Inferior parietal cortex (tissue), 1 donor: ENCODE measurements around the gene UNC45A.
A peak's percentile ranks its signal among the peaks of the same experiment; 100 is the strongest.
"Not testable (repeated sequence)": the region's sequence is repeated elsewhere in the genome, so short reads cannot be mapped to it uniquely, and the experiment has no call there.

Experiments
- DNase-seq: peaks from one replicate; pipeline ENCODE4 v3.0.0-alpha.2; 2016; ENCODE audit errors: extremely low spot score

Gene UNC45A

DNA sequence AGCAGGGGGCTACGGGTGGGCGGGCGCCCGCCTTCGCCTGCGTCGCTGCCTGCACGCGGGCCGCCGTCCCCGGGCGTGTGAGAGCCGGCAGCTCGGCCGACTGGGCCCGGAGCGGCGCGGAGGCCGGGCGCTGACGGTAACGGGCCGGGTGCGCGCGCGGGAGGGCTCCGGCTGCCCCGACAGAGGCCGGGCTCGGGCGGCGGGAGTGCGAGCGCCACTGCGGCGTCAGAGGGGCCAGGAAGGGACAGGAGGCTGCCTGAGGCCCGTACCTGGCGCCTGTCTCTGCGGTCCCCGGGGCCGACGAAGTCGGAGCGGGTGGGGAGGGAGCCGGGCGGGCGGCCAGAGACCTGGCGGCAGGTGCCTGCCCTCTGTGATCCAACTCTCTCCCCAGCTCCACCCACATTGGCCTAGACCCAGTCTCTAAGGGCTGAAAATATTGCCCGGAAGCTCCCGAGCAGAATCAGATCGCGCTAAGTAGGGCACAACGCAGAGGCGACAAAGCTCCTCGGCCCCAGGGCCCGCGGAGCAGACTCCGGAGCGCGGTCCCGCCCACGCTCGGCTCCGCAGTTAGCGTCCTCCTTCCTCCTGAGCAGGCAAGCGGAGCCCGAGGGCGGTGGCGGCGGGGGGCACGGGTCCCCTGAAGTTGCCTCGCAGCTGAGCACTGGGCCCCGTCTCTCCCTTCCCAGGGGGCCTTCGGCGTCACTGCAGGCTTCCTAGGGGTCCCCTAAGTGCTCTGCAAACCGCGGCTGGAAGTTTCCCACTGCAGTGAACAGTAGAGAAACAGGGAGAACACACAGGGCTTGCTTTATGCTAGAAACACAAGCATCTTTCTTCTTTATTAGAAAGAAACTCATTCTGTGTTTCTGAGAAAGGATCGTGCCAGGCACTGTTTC lies 32.0 kb upstream of the UNC45A start, which contains the start of gene MAN2A2:
Gene MAN2A2, plus strand, starts transcription at position 463 of the 893 bp plus-strand sequence. CDS start 906 bp downstream, outside the sequence.
- DNase-seq = peak; percentile 75

DNA sequence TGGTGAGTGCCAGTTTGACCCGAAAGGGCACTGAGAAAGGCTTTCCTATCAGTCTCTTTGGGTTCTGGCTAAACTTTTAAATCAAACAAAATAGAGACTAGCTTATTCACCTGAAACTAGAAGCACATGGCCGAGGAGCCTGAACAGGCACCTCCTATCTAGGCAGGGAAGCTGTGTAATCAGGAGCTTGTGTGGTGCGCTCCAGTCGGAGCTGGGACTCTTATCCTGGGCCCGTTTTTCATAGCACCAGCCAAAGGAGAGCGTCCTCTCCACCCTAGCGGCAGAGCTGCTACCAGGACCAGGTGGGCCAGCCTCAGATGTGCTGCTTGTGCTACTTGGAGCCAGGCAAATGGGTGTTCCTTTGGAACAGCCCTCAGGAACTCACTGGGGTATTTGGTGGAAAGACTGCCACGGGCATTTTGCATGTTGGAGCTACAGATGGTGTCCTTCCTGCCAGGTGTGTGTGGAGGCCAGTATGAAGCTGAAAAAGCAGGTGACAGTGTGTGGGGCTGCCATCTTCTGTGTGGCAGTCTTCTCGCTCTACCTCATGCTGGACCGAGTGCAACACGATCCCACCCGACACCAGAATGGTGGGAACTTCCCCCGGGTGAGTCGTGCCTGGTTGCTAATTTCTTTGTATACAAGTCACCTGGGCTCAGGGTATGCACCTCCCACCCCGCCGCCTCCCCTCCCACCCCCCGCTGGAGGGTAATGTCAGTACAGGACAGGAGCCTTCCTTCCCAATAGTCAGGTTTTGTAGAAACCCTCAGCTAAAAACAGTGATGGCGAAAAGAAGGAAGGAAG lies 31.1 kb upstream of the UNC45A start:
- no peak for DNase-seq

DNA sequence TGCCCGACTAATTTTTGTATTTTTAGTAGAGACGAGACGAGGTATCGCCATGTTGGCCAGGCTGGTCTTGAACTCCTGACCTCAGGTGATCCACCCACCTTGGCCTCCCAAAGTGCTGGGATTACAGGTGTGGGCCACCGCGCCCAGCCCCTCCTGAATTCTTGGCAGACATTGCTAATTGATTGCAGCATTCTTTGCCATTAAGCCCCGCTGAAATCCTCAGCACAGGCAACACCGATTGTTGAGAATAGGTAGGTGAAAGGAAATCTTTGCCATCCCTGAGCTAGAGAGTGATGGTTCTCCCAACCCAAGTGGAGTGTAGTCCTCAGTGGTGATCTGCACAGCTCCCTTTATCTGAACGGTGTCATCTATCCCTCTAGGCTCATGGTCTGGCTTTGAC lies 30.3 kb upstream of the UNC45A start:
- no peak for DNase-seq

DNA sequence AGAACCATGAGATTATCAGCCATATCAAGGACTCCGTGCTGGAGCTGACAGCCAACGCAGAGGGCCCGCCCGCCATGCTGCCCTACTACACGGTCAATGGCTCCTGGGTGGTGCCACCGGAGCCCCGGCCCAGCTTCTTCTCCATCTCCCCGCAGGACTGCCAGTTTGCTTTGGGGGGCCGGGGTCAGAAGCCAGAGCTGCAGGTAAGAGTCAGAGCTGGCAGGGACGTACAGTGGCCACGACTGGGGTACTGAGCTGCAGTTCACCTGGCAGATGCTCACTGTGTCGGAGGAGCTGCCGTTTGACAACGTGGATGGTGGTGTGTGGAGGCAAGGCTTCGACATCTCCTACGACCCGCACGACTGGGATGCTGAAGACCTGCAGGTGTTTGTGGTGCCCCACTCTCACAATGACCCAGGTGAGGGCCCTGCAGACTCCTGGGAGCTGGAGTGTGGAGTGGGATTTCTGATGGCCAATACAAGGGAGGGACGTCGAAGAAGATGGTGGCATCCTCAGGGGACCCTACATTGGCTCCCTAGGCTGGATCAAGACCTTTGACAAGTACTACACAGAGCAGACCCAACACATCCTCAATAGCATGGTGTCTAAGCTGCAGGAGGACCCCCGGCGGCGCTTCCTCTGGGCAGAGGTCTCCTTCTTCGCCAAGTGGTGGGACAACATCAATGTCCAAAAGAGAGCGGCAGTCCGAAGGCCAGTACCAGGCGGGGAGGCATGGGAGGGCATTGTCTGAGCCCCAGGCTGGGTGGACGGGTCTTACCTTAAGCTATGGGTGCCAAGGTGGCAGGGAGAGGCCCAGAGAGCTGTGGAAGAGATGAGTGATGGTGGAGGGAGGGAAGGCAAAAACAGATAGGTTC lies 29.5 kb upstream of the UNC45A start:
- DNase-seq = no peak

DNA sequence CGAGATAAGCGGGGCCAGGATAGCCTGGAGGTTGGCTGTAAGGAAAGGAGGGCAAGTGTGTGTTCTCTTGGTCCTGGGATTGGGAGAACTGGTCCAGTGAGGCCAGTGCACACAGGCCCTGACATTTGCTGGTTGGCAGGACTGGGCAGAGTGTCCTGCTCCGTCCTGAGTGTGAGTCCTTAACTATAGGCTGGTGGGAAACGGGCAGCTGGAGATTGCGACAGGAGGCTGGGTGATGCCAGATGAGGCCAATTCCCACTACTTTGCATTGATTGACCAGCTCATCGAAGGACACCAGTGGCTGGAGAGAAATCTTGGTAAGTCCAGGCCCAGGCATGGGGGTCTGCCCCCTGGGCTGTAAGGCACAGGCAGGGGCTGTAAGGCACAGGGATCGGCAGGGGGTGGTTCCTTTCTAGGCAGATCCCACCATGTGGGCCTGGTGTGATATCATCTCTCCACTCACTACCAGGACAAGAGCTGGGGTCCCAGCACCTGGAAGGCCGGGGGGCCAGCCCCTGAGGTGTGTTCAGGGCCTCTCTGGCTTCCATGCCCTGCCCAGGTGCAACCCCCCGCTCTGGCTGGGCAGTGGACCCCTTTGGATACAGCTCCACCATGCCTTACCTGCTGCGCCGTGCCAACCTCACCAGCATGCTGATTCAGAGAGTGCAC lies 28.8 kb upstream of the UNC45A start:
- no peak for DNase-seq

DNA sequence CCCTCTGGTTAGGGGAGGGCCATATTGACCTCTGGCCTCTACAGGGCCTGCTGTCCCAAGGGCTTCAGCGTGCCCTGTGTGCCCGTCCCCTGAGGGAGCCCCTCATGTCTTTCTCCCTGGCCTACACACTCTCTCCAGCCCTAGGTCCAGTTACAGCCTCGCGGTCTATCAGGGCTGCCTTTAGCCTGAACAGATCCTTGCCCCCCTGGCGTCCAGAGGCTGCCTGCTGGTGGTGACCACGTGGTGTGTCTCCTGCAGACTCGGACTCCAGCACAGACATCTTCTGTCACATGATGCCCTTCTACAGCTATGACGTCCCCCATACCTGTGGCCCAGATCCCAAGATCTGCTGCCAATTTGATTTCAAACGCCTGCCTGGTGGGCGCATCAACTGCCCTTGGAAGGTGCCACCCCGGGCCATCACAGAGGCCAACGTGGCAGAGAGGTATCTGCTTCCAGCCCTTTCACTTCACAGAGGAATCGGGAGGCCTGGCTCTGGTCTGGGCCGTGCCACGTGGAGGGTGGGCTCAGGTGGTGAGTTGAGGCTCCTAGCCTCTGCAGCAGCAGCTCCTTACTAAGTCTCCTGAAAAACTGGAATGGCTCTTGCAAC lies 27.9 kb upstream of the UNC45A start:
- DNase-seq = no peak

DNA sequence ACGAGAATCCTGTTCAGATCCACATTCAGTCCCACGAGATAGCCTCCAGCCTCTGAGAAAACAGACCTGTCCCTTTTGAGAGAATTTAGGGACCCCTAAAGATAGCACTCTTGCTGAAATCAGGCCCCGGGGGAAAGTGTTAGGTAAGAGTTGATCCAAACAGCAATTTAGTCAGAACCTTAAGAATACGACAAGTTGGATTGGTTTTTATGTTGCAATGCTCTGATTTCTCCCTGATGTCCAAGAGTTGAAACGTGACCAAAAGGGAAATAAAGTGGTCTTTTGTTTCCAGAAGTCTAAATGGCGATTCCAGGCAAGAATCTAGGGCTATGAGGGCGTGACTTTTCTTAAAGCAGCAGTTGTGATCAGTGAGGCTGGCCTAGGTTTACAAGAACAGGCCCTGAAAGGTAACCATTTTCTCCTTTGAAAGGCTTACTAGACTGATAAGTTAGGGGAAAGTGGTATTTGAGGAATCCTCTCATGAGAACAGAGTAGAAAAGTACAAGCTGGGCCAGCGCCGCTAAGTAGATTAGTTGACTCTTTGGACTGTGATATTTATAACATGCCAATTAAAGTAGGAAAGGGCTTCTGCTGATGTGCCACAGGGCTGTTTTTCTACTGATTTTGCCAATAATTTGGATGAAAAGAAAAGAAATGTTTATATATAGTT lies 27.1 kb upstream of the UNC45A start:
- DNase-seq = no peak

DNA sequence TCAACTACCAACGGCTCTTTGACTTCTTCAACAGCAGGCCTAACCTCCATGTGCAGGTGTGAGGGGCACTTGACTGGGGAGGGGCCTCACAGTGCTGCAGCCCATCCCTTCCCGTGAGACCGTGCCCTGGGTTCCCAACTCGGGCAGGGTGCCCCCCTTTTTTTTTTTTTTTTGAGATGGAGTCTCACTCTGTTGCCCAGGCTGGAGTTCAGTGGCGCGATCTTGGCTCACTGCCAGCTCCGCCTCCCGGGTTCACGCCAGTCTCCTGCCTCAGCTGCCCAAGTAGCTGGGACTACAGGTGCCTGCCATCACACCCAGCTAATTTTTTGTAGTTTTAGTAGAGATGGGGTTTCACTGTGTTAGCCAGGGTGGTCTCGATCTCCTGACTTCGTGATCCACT lies 25.6 kb upstream of the UNC45A start:
- not testable (repeated sequence) for DNase-seq

DNA sequence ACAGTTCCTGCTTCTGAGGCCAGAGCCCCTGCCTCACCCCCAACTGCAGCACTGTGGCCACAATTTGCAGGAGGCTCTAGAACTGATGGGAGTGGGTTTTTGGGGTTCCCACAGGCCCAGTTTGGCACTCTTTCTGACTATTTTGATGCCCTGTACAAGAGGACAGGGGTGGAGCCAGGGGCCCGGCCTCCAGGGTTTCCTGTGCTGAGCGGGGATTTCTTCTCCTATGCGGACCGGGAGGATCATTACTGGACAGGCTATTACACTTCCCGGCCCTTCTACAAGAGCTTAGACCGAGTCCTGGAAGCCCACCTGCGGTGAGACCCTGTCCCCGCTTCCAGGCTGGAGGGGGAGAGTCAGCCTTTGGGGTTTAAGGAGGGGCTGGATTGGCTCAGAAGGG lies 25.1 kb upstream of the UNC45A start:
- no peak for DNase-seq

DNA sequence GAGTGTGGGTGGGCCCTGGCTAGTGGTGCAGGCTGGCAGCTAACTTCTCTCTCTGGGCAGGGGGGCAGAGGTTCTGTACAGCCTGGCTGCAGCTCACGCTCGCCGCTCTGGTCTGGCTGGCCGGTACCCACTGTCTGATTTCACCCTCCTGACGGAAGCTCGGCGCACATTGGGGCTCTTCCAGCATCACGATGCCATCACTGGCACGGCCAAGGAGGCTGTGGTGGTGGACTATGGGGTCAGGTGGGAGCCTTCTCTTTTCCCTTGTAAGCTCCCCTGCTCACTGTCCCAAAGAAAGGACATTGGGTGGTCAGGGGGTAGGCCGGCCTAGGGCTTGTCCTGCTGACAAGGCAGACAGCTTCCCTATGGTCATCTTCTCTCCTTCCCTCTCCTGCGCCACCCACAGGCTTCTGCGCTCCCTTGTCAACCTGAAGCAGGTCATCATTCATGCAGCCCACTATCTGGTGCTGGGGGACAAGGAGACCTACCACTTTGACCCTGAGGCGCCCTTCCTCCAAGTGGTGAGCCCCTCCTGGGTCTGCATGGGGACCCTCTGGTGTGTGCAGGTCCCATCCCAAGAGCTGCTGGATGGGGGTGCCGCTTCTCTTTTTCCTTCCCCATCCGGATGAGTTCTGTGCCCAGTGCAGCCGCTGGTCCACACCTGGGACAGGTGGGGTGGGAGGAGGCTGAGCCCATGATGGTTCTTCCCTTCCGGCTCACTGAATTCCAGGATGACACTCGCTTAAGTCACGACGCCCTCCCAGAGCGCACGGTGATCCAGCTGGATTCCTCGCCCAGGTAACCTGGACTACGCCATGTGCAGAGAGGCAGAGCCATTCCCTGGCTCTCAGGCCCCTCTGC lies 24.4 kb upstream of the UNC45A start:
- DNase-seq = no peak

DNA sequence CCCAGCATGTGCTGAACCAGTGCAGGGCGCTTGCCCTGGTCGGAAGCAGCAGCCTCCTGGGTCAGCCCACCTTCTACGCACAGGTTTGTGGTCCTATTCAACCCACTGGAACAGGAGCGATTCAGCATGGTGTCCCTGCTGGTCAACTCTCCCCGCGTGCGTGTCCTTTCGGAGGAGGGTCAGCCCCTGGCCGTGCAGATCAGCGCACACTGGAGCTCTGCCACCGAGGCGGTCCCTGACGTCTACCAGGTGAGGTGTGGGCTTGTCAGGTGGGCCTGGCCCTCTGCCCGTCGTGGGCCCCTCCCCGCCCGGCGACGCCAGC lies 23.8 kb upstream of the UNC45A start:
- DNase-seq = no peak

DNA sequence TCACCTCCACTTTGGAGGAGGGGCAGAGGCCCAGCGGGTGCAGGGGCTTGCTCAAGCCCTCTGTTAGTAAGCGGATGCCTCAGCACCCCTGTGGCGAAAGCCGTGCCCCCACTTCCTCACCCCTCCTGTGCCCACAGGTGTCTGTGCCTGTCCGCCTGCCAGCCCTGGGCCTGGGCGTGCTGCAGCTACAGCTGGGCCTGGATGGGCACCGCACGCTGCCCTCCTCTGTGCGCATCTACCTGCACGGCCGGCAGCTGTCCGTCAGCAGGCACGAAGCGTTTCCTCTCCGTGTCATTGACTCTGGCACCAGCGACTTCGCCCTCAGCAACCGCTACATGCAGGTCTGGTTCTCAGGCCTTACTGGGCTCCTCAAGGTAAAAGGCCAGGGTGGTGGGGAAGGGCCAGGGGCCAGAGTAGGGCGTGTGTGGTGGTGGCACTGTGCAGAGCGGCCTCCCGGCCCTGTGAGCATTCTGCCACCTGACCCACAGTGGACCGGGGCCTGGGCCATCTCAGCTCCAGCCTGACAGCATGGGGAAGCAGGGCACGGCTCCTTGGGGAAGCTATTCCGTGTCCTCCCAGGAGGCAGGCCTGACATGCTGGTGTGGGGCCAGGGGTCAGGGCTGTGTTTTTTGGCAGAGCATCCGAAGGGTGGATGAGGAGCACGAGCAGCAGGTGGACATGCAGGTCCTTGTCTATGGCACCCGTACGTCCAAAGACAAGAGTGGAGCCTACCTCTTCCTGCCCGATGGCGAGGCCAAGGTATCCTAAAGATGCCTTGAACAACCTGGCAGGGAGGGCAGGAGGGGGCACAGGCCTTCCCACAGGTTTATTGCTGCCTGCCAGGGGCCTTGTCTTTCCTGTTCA lies 22.9 kb upstream of the UNC45A start:
- no peak for DNase-seq

DNA sequence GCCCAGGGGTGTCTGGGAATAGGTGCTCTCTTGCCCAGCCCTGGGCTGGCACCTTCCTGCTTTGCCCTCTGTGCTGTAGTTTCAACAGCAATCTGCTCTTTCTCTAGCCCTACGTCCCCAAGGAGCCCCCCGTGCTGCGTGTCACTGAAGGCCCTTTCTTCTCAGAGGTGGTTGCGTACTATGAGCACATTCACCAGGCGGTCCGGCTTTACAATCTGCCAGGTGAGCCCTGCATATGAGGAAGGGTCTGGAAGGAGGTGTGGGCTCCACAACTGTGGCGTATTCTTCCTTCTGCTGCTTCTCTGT lies 22.4 kb upstream of the UNC45A start:
- DNase-seq = no peak

DNA sequence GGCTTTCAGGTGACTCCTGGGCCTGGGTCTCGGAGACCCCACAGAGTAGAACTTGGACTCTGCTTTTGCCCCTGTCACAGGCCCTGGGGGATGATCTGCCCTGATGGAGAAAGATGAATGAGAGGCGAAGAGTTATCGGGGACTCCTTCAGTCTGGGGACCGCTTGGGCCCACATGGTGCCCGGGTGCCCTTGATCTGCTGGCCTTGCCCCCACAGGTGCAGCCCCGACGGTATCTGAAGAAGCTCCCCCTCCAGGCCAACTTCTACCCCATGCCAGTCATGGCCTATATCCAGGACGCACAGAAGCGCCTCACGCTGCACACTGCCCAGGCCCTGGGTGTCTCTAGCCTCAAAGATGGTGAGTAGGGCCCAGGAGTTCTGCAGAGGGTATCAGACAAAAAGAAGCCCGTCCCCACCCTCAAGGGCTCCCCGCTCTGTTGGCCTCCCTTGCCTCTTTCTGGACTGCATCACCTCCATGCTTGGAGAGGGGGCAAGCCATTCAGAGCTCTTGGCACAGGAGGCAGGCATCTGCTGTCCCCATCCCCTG lies 21.6 kb upstream of the UNC45A start:
- no peak for DNase-seq

DNA sequence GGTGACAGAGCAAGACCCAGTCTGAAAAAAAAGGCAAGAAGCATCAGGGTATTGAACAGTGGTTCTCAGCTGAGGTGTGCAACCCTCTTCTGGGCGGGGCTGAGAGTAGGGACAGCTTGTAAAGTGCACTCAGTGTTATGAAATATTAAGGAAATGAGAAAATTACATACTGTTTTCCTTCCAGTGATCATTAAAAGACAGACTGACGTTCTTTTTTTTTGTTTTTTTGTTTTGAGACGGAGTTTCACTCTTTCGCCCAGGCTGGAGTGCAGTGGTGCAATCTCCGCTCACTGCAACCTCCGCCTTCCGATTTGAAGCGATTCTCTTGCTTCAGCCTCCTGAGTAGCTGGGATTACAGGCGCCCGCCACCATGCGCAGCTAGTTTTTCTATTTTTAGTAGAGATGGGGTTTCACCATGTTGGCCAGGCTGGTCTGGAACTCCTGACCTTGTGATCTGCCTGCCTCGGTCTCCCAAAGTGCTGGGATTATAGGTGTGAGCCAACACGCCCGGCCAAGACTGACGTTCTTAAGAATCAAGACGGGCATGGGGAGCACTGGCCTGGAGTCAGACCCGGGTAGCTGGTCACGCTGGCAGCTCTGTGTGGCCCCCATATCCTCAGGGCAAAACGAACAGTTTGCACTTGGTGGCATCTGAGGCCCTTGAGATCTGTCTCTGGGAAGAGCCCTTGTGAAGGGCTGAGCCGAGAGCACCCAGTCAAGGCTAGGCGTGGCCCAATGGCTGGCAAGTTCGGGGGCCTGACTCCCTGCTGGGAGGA lies 20.6 kb upstream of the UNC45A start:
- DNase-seq = no peak

DNA sequence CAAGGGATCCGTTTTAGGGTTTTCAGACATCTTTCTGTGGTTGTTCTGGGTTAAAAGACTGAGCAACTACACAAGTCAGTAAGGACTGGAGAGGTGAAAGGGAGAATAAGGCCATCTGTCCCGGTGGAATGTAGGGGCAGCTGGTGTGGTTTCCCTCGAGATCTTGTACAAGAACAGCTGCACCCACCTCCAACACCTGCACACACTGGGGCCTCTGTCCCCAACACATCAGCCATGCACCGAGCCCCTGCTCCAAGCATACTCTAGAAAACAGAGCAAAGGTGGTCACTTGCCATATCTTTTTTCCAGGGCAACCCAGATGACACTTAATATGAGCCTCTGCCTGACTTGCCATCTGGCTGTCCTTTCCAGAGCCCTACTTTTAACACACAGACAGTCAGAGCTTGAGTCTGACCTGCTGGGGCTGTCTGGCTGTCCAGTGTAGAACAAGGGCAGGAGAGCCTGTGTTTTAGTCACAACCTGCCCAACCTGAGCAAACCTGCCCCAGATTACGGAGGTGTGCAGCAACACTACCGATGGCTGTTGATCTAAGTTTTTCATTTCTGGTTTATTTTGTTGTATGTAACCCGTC lies 19.8 kb upstream of the UNC45A start:
- DNase-seq = no peak

DNA sequence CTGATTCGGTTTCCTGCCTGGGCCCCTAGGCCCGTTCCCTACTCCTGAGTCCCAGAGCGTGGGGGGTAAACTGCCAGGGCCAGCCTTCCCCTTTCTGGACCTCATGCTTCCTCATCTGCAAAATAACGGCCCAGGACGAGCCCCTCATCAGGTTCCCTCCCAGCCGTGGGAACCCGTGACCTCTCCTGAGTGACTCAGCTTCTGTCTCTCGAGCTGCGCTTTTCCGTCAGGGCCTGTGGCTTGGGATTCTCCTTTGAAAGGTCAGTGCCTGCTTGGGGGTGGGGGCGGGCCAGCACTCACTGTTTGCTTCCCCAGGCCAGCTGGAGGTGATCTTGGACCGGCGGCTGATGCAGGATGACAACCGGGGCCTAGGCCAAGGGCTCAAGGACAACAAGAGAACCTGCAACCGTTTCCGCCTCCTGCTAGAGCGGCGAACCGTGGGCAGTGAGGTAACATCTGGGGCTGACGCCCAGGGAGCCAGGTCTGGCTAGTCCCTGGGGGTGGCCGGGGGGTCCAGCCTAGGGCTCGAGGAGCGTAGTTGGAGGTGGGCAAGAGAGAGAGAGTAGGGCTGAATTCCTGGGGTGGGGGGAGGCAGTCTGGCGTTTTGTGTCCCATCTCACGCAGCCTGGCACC lies 19.2 kb upstream of the UNC45A start:
- DNase-seq = no peak
